ENCODE results near the gene ANKRD27. TPM values are rescaled to one million over a fixed set of nuclear protein-coding genes. Genes with fewer than 3 reads are reported as not detected.

Gene ANKRD27
- total and polyA plus RNA-seq, 8 donors, result 19.7 to 35.7 (median 22.1) TPM

DNA sequence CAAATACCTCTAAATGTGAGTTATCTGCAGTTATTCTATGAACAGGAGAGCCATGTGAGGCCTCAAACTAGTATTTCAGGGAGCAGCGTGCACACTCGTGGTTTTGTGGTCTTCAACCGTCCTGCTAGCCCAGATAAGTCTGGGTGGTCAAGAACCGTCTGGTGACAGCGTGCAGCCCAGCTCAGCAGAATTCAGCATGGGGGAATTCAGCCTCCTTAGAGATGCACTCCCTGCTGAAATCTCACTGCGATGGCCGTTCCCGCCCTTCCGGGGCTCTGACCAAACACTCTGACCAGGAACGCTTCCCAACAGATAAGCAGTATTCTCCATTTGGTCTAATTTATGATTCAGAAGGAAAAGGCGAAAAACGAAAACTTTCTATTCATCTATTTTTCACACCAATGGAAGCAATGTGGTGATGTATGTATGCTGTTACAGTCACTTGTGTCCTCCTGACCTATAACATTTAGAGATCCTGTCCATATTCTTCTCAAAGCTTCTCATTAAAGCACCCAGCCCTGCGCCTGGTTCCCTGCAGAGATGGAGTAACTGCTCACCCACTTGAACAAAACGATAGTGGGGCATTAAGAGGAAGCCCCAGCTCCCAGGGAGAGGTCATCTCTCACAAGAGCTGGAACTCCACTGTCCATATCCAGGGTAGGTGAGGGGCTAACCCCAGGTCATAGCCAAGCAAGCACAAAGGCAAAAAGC, 2.9 kb downstream of the ANKRD27 start:
- peaks cover 13 to 58% of the 10 kb centered on the region in 2 donors for H3K4me1 ChIP-seq
- no peak overlapping the region for H3K27ac ChIP-seq
- ATAC-seq (no peak), DNase-seq (no peak)
- TF ChIP-seq, protein P1, sequence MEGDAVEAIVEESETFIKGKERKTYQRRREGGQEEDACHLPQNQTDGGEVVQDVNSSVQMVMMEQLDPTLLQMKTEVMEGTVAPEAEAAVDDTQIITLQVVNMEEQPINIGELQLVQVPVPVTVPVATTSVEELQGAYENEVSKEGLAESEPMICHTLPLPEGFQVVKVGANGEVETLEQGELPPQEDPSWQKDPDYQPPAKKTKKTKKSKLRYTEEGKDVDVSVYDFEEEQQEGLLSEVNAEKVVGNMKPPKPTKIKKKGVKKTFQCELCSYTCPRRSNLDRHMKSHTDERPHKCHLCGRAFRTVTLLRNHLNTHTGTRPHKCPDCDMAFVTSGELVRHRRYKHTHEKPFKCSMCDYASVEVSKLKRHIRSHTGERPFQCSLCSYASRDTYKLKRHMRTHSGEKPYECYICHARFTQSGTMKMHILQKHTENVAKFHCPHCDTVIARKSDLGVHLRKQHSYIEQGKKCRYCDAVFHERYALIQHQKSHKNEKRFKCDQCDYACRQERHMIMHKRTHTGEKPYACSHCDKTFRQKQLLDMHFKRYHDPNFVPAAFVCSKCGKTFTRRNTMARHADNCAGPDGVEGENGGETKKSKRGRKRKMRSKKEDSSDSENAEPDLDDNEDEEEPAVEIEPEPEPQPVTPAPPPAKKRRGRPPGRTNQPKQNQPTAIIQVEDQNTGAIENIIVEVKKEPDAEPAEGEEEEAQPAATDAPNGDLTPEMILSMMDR (IDR thresholded peaks at IDR 0.05), result no peak
- H3K36me3 ChIP-seq, result peaks cover 0 to 1% of the 10 kb centered on the region in 2 donors
- intact Hi-C loops (cut with DNase I), result no loop called here
- no peak overlapping the region for H3K4me3 ChIP-seq
- no peaks in the 10 kb centered on the region for H3K9me3 ChIP-seq
- H3K27me3 ChIP-seq, result peaks cover 12 to 16% of the 10 kb centered on the region in 2 donors

DNA sequence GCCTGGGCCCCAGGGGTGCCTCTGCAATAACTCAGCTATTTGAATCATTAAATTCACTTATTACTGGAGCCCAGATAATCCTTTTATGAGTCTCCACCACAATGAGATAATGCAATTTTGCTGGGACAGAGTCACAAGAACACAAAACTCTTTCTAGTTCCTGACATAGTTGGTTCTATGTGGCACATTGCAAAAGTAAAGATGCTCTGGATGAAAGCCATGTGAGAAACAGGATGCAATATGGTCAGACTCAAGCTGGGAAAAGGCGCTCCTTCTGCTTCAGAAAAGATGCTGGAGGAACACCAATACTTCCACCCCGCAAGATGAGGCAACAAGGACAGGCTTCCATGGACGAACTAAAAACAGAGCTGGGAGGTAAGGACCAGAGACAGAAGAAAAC, 5.7 kb downstream of the ANKRD27 start:
- H3K27me3 ChIP-seq, result no peaks in the 10 kb centered on the region
- TF ChIP-seq, protein P1 (IDR thresholded peaks at IDR 0.05), result no peak
- H3K27ac ChIP-seq, result no peak overlapping the region
- peaks cover 9 to 39% of the 10 kb centered on the region in 2 donors for H3K4me1 ChIP-seq
- DNase-seq (no peak), ATAC-seq (no peak)
- peaks cover 0 to 5% of the 10 kb centered on the region in 2 donors for H3K36me3 ChIP-seq
- no peaks in the 10 kb centered on the region for H3K9me3 ChIP-seq
- intact Hi-C loops (cut with DNase I), result no loop called here
- no peak overlapping the region for H3K4me3 ChIP-seq

DNA sequence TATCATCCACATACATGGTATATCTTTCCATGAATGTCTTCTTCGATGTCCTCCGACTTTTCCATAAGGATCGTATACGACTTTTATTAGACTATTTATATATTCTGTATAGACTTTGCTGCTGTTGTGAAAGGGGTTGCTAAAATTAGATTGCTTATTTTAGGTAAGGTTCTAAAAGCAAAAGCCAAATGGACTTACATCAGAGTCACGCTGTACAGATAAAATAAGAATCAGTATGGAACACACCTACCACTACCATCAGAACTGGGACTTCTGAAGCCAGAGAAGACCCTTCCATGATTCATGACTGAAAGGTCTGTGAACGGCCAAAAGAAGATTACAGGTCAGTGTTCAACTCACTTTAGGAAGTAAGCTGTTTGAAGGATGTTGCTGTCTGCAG, 8.9 kb downstream of the ANKRD27 start:
- no peak for DNase-seq
- intact Hi-C loops (cut with DNase I), result no loop called here

DNA sequence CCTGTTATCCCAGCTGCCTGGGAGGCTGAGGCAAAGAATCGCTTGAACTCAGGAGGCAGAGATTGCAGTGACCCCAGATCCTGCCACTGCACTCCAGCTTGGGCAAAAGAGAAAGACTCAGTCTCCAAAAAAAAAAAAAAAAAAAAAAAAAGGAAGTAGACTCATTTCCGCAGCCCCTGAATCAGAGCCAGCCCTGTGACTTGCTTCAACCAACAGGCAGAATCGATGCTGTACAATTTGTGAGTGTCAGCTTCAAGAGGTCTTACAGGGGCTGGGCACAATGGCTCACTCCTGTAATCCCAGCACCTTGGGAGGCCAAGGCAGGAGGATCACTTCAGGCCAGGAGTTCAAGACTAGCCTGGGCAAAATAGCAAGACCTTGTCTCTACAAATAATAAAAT, 12.8 kb downstream of the ANKRD27 start:
- Histone ChIP-seq H3K27me3 (no peaks in the 10 kb centered on the region), H3K27ac (no peak overlapping the region), H3K36me3 (peaks cover 0 to 23% of the 10 kb centered on the region in 2 donors), H3K4me3 (no peak overlapping the region), H3K4me1 (peaks cover 0 to 9% of the 10 kb centered on the region in 2 donors), H3K9me3 (no peaks in the 10 kb centered on the region)
- intact Hi-C loops (cut with DNase I), result no loop called here
- DNase-seq (no peak), ATAC-seq (peak; percentile 25)
- TF ChIP-seq, protein P1 (IDR thresholded peaks at IDR 0.05), result no peak

More for the DNA sequence above, 8.9 kb downstream of the ANKRD27 start:
- Histone ChIP-seq H3K9me3 (no peaks in the 10 kb centered on the region), H3K4me1 (peaks cover 5 to 23% of the 10 kb centered on the region in 2 donors), H3K27me3 (no peaks in the 10 kb centered on the region), H3K27ac (no peak overlapping the region), H3K36me3 (peaks cover 0 to 5% of the 10 kb centered on the region in 2 donors), H3K4me3 (no peak overlapping the region)
- TF ChIP-seq, protein P1 (IDR thresholded peaks at IDR 0.05), result no peak
- no peak for ATAC-seq

DNA sequence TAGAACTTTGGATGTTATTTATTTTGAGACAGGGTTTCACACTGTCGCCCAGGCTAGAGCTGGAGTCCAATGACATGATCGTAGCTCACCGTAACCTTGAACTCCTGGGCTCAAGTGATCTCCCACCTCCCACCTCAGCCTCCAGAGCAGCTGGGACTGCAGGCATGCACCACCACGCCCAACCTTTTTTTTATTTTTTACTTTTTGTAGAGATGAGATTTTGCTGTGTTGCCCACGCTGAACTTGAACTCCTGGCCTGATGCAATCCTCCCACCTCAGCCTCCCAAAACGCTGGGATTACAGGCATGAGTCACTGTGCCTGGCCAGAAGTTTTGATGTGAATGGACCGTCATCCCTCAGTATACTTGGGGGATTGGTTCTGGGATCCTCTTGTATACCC, 13.7 kb downstream of the ANKRD27 start:
- Histone ChIP-seq H3K36me3 (peaks cover 0 to 20% of the 10 kb centered on the region in 2 donors), H3K4me3 (no peak overlapping the region), H3K27ac (no peak overlapping the region), H3K4me1 (peaks cover 0 to 9% of the 10 kb centered on the region in 2 donors), H3K27me3 (no peaks in the 10 kb centered on the region), H3K9me3 (no peaks in the 10 kb centered on the region)
- no peak for DNase-seq
- ATAC-seq, result no peak
- intact Hi-C loops (cut with DNase I), result no loop called here
- TF ChIP-seq, protein P1 (IDR thresholded peaks at IDR 0.05), result no peak

Data from left lung (tissue), 10 donors.